ENCODE results near the gene SVOP. TPM values are rescaled to one million over a fixed set of nuclear protein-coding genes. Genes with fewer than 3 reads are reported as not detected.
"Not testable (repeated sequence)": the region's sequence is repeated elsewhere in the genome, so short reads cannot be mapped to it uniquely, and the experiment has no call there.

Gene SVOP
- total RNA-seq, 2 donors from 2014 or later = 0.52 TPM; not detected in 1

DNA sequence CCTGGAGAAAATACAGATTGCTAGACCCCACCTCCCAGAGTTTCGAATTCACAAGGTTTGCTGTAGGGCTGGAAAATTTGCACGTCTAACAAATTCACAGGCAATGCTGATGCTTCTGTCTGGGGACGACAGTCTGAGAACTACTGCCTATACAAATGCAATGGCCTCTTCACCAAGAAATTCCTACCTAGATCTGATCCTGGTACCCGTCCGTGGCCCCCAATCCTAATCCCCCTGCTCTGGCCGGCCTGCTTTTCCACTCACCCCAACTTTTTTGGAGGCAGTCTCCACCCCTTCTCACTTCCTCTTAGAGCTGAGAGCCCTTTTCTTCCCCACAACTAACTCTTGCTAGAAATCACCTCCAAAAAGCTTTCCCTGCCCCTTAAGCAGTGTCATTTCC is 160.4 kb downstream of the SVOP start:
- no peak for DNase-seq
- H3K9me3 ChIP-seq = no peaks in the 10 kb centered on the region
- H3K4me3 ChIP-seq = no peak overlapping the region
- no peak for TF ChIP-seq POLR2A (IDR thresholded peaks at IDR 0.05)
- TF ChIP-seq, protein P1, sequence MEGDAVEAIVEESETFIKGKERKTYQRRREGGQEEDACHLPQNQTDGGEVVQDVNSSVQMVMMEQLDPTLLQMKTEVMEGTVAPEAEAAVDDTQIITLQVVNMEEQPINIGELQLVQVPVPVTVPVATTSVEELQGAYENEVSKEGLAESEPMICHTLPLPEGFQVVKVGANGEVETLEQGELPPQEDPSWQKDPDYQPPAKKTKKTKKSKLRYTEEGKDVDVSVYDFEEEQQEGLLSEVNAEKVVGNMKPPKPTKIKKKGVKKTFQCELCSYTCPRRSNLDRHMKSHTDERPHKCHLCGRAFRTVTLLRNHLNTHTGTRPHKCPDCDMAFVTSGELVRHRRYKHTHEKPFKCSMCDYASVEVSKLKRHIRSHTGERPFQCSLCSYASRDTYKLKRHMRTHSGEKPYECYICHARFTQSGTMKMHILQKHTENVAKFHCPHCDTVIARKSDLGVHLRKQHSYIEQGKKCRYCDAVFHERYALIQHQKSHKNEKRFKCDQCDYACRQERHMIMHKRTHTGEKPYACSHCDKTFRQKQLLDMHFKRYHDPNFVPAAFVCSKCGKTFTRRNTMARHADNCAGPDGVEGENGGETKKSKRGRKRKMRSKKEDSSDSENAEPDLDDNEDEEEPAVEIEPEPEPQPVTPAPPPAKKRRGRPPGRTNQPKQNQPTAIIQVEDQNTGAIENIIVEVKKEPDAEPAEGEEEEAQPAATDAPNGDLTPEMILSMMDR (IDR thresholded peaks at IDR 0.05) = no peak
- intact Hi-C loops (cut with DNase I) = no loop called here
- 69 to 73% methylated on average over 6 of the region's 6 CpGs for WGBS, 2 donors
- H3K27ac ChIP-seq = no peak overlapping the region
- no peaks in the 10 kb centered on the region for H3K27me3 ChIP-seq
- H3K36me3 ChIP-seq (replicated peaks in 1 of 2; ENCODE audit: insufficient read depth in 1 of 2, low read depth in 2 of 2) = no peaks in the 10 kb centered on the region
- H3K4me1 ChIP-seq = peaks cover 24% of the 10 kb centered on the region
- ATAC-seq = no peak

- intact Hi-C loops (cut with DNase I) = no loop called here
- no peak for ATAC-seq
- H3K4me1 ChIP-seq = peaks cover 28% of the 10 kb centered on the region
These were observed 161.0 kb downstream of the SVOP start for GRCh38 chr12:108859923-108860291.

DNA sequence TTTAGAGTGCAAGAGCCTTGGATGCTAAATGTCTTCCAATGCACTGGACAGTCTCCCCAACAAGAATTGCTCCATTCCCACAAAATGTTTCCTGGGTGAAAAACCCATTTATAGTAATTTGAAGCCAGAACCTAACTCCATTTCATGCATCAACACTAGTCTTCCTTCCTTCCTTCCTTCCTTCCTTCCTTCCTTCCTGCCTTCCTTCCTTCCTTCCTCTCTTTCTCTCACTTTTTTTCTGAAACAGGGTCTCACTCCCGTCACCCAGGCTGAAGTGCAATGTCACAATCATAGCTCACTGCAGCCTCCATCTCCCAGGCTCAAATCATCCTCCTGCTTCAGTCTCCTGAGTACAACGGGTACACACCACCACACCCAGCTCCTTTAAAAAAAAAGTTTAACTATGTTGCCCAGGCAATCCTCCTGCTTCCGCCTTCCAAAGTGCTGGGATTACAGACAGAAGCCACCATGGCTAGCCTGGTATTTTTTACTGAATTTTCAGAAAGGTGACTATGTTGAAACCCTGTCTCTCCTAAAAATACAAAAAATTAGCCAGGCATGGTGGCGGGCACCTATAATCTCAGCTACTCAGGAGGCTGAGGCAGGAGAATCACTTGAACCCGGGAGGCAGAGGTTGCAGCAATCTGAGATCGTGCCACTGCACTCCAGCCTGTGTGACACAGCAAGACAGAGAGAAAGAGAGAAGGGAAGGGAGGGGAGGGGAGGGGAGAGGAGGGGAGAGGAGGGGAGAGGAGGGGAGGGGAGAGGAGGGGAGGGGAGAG is 161.5 kb downstream of the SVOP start:
- H3K36me3 ChIP-seq (replicated peaks in 1 of 2; ENCODE audit: insufficient read depth in 1 of 2, low read depth in 2 of 2); ATAC-seq; DNase-seq; H3K4me3 ChIP-seq; H3K9me3 ChIP-seq; H3K27me3 ChIP-seq; intact Hi-C loops (cut with DNase I): not testable (repeated sequence)
- Histone ChIP-seq H3K4me1 (peaks cover 34% of the 10 kb centered on the region), H3K27ac (peak overlapping the region in 2 of 4 donors; percentile 21 to 42)
- WGBS, 2 donors = 42 to 47% methylated on average over 6 of the region's 6 CpGs

More at GRCh38 chr12:108859923-108860291, 161.0 kb downstream of the SVOP start:
- no peaks in the 10 kb centered on the region for H3K27me3 ChIP-seq
- no peak overlapping the region for H3K4me3 ChIP-seq
- 86 to 96% methylated on average over 1 of the region's 1 CpG for WGBS, 2 donors
- DNase-seq = no peak
- H3K36me3 ChIP-seq (replicated peaks in 1 of 2; ENCODE audit: insufficient read depth in 1 of 2, low read depth in 2 of 2) = no peaks in the 10 kb centered on the region
- no peak overlapping the region for H3K27ac ChIP-seq
- TF ChIP-seq, protein P1 (IDR thresholded peaks at IDR 0.05) = no peak
- no peak for TF ChIP-seq POLR2A (IDR thresholded peaks at IDR 0.05)
- H3K9me3 ChIP-seq = no peaks in the 10 kb centered on the region

DNA sequence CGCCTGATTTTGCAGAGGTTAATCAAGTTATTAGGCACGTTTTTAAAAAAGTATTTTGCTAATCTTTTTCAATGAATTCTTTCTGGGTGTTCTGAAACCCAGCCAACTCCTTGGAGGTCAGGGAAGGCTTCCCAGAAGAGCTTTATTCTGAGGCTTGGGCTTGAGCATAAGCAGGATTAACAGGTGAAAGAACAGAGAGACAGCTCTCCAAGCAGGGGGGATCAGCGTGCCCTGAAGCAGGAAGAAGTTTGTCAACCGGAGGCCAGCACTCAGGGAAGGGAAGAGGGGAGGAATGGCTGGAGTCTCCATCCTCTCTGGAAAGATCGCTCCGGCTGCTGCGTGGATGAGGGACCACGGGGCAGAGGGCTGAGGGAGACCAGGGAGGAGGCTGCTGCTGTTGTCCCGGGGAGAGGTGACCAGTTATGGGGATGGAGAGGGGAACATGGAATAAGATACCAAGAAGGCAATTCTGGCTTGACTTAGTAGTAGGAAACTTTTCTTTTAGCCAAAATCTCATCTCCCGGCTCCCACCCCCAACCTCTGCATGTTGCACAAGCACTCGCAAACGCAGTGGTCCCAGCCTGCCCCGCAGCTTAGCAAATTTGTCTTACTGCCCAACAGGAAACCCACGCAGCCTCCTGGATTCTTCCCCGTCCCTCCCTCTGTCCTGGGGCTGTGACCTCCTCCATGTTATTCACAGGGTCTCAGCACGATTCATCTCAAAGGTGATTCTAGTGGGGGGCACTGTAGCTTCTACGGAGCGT is 162.4 kb downstream of the SVOP start:
- intact Hi-C loops (cut with DNase I) = no loop called here
- peak overlapping the region in 3 of 4 donors; percentile 82 to 90 (median 83) for H3K27ac ChIP-seq

More for the DNA sequence above, 162.4 kb downstream of the SVOP start:
- Histone ChIP-seq H3K4me3 (peak overlapping the region in 1 of 2 donors; percentile 40), H3K4me1 (peaks cover 42% of the 10 kb centered on the region), H3K9me3 (no peaks in the 10 kb centered on the region), H3K36me3 (replicated peaks in 1 of 2; ENCODE audit: insufficient read depth in 1 of 2, low read depth in 2 of 2) (no peaks in the 10 kb centered on the region), H3K27me3 (no peaks in the 10 kb centered on the region)
- no peak for ATAC-seq
- TF ChIP-seq POLR2A (IDR thresholded peaks at IDR 0.05) = no peak
- TF ChIP-seq, protein P1 (IDR thresholded peaks at IDR 0.05) = no peak
- DNase-seq = peak in 1 of 4 donors; percentile 23
- 9 to 15% methylated on average over 18 of the region's 18 CpGs for WGBS, 2 donors

Small RNA genes within 50 kb of the gene (small RNA-seq; reads per million reads assigned to genes)
- not detected for gene AC190387.1
- not detected for gene RNA5SP372
- gene RNU6-361P = not detected

Other genes starting within 250 kb of the SVOP start
- gene SSH1, start 163.5 kb downstream of the SVOP start, total RNA-seq = 10 to 100 TPM in 1 of 2 donors, 1 to 10 TPM in 1; 5.6 to 16.9 TPM
- not detected for gene DAO, start 141.0 kb downstream of the SVOP start, total RNA-seq
- gene USP30, start 31.5 kb upstream of the SVOP start, total RNA-seq = 10 to 100 TPM in 1 of 2 donors, 1 to 10 TPM in 1; 7.3 to 14.5 TPM
- gene ALKBH2, start 72.4 kb upstream of the SVOP start, total RNA-seq = 10 to 100 TPM in 1 of 2 donors, 1 to 10 TPM in 1; 7.3 to 16.1 TPM
- 10 to 100 TPM in 1 of 2 donors, 1 to 10 TPM in 1; 4.9 to 13.5 TPM for gene UNG, start 76.5 kb upstream of the SVOP start, total RNA-seq
- 100 to 1,000 TPM in 1 of 2 donors, 10 to 100 TPM in 1; 71.1 to 358 TPM for gene ACACB, start 95.5 kb upstream of the SVOP start, total RNA-seq

Measured in body of pancreas (tissue), 4 donors.